Ureter (tissue), 1 donor: Measurements from ENCODE around the gene R3HCC1L. TPM values are rescaled to one million over a fixed set of nuclear protein-coding genes. Genes with fewer than 3 reads are reported as not detected.
"Not testable (repeated sequence)": the region's sequence is repeated elsewhere in the genome, so short reads cannot be mapped to it uniquely, and the experiment has no call there.

Experiments
- DNase-seq: peaks from one replicate; pipeline ENCODE4 v3.0.0-alpha.2; 2020; ENCODE audit warnings: low spot score
- total RNA-seq: library from RNA; stranded (reverse); gene quantifications from one replicate; pipeline ENCODE4 v1.2.4, GENCODE V29; 2023
- donor health status: DM: yes; HTN: yes; CAD: no.

Gene R3HCC1L
- total RNA-seq, 1 donor from 2014 or later, result 21.0 TPM

DNA sequence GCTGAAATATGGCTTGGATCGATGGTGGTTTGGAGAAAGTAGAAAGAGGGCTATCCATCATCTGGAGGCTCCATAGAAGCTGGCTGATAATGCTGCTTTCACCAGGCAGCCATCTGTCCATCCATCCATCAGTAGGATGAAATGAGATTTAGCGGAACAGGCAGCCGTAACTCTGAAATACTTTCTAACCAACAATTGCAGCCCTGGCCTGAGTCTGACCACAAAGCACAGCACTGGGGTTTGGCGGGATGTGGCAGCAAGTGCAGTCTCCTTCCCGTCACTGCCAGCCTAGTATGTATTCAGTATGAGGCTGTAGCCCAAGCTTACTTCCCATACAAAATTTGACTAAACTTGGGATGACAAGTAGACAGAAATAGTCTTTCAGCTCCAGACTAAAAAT lies 38.0 kb downstream of the R3HCC1L start:
- DNase-seq, result no peak

DNA sequence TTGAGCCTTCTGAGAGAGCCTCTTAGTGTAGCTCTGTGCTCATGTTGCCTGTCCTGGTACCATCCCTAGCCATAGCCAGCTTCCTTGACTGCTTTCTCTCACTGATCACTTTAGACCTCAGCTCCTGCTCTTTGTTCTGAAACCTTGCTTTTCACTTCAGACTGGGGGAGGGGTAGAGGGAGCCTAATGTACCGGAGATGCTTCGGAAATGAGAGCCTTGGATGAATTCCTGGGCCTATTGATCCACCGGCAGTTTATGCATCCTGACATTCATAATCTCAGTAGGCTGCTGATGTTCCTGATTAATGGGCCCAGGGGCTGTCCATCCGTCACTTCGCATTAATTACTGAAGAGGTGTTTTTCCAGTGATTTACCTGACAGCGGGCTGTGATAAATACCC lies 38.8 kb downstream of the R3HCC1L start:
- no peak for DNase-seq

DNA sequence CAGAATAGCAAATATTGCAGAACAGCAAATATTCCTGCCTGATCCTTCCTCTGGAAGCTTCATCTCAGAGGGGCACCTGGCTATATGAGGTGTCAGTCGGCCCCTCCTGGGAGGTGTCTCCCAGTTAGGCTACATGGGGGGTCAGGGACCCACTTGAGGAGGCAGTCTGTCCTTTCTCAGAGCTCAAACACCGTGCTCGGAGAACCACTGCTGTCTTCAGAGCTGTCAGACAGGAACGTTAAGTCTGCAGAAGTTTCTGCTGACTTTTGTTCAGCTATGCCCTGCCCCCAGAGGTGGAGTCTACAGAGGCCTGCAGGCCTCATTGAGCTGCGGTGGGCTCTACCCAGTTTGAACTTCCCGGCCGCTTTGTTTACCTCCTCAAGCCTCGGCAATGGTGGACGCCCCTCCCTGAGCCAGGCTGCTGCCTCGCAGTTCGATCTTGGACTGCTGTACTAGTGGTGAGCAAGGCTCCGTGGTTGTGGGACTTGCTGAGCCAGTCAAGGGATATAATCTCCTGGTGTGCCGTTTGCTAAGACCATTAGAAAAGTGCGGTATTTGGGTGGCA lies 48.0 kb downstream of the R3HCC1L start:
- not testable (repeated sequence) for DNase-seq

DNA sequence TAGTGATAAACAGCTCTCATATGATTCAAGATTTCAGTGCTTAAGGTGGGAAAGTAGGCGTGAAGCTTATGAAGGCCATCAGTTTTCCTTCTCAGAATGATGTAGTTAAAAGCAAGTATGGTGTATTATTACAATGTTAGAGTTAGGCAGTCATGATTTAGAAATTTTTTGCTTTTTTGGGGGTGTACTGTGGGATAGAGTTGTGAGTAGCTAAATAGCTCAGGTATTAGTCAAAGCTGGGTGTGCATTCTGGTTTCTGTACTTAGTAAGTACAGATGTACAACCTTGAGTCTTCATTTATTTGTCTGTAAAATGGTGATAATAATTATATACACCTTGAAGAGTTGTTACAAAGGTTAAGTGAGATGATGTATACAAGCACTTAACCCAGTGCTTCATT lies 52.2 kb downstream of the R3HCC1L start:
- no peak for DNase-seq

DNA sequence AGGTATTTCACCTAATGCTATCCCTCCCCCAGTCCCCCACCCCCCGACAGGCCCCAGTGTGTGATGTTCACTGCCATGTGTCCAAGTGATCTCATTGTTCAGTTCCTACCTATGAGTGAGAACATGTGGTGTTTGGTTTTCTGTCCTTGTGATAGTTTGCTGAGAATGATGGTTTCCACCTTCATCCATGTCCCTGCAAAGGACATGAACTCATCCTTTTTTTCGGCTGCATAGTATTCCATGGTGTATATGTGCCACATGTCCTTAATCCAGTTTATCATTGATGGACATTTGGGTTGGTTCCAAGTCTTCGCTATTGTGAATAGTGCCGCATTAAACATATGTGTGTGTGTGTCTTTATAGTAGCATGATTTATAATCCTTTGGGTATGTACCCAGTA lies 56.3 kb downstream of the R3HCC1L start:
- not testable (repeated sequence) for DNase-seq

DNA sequence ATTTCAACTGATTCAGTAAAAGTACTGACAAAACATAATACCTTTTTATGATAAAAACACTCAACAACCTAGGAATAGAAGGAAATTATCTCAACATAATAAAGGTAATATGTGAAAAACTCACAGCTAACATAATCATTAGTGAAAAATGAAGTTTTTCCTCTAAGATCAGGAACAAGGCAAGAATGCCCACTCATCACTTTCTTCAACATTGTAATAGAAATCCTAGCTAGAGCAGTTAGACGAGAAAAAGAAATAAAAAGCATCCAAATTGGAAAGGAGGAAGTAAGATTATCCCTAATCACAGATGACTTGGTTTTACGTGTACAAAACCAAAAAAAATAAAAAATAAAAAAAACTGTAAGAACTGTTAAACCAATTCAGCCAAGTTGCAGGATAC lies 58.6 kb downstream of the R3HCC1L start:
- DNase-seq, result no peak

DNA sequence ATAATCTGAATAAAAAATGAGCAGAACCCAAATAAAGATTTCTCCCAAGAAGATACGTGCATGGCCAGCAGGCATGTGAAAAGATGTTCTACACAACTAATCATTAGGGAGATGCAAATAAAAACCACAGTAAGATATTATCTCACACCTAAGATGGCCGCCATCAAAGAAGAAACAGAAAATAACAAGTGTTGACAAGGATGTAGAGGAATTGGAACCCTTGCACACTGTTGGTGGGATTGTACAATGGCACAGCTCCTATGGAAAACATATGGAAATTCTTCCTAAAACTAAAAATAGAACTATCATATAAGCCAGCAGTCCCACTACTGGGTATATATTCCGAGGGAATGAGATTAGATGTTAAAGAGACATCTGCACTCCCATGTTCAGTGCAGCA lies 60.2 kb downstream of the R3HCC1L start:
- DNase-seq, result no peak

DNA sequence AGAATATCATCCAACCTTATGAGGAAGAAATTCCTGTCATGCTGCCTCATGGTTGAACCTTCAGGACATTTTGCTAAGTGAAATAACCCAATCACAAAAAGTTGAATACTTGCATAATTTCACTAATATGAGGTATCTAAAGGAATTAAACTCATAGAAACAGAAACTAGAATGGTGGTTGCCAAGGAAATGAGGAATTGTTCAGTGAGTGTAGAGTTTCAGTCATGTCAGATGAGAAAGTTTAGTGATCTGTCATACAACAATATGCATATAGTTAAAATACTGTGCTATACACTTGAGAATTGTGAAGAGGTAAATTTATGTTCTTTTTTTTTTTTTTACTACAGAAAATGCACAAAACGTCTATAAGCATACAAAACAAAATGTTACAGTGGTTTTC lies 60.7 kb downstream of the R3HCC1L start:
- no peak for DNase-seq

DNA sequence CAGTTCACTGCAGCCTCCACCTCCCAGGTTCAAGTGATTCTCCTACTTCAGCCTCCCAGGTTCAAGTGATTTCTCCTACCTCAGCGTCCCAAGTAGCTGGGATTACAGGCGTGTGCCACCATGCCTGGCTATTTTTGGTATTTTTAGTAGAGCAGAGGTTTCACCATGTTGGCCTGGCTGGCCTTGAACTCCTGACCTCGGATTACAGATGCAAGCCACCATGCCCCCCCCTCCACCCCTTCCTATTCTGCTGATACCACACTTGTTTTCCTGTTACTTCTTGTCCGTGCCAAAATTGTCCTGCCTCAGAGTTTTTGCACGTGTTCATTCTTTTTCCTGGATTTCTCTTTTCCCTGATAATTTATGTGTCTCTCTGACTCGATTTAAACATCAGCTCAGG lies 62.5 kb downstream of the R3HCC1L start:
- DNase-seq, result no peak

DNA sequence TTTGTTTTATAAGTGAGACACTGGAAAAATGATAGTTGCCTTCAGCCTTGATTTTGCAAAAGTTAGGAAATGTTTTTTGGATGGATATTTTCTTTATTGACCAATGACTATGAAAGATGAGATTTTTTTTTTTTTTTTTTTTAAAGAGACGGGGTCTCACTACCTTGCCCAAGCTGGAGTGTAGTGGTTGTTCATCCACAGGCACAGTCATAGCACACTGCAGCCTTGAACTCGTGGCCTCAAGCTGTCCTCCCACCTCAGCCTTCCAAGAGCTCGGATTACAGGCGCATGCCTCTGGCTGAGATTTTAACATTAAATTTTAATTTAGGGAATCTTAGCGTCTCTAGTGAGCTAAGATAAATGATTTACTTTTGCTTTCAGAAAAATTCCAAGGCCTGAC lies 67.3 kb downstream of the R3HCC1L start:
- no peak for DNase-seq

DNA sequence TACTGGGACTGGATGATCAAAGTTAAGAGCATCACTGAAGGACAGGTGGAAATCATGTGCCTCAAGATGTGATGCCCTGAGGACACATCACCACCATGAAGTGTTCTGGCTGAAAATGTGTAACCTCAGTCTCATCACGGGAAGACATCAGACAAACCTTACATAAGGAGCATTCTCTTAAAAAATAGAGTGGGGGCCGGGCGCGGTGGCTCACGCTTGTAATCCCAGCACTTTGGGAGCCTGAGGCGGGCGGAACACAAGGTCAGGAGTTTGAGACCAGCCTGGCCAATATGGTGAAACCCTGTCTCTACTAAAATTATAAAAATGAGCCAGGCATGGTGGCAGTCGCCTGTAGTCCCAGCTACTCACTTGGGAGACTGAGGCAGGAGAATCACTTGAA lies 67.9 kb downstream of the R3HCC1L start:
- DNase-seq, result no peak

DNA sequence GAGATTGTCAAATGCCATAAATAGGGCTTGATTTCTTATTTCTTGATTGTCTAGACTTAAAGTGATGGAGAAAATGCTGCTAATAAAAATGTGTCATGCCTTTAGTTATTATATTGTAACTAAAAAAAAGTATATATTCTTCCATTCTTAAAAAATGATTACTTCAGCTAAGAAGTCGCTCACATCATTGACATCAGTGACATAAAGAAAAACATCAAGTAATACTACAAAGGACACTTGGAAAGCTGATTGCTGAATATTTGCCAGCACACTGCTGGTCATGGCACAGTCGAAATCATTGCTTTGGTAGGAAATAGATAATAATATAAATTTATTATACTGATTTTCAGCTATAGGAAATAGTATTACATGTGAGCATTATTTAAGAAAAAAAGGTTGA lies 70.9 kb downstream of the R3HCC1L start:
- no peak for DNase-seq

DNA sequence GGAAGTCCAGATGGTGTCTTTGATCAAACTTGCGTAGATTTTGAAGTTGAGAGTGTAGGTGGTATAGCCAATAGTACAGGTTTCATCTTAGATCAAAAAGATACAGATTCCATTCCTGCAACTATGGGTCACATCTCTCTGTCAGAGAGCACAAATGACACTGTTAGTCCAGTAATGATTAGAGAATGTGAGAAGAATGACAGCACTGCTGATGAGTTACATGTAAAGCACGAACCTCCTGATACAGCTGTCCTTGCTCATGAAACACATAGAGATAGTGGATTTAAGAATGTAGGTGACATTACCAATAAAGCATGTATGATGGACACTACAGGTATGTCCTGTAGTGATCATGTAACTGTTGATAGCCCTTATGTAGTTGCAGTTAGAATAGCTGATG lies 74.5 kb downstream of the R3HCC1L start:
- no peak for DNase-seq

DNA sequence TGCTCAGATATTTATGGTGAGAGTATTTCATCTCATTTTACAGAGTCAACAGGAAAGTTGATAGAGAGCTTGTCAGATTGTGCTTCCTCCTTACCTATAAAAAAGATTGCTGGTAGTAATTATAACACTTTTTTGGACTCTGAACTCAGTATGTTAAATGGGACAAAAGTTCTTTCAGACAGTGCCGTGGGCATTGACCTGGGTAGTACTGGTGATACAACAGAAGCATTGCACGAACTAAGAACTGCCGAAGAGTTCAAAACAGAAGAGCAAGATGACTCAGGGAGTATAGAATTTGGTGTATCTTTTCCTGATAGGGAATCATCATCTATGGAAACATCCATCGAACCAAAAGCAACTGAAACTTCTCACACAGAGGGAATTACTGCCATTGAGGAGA lies 75.0 kb downstream of the R3HCC1L start:
- DNase-seq, result no peak

DNA sequence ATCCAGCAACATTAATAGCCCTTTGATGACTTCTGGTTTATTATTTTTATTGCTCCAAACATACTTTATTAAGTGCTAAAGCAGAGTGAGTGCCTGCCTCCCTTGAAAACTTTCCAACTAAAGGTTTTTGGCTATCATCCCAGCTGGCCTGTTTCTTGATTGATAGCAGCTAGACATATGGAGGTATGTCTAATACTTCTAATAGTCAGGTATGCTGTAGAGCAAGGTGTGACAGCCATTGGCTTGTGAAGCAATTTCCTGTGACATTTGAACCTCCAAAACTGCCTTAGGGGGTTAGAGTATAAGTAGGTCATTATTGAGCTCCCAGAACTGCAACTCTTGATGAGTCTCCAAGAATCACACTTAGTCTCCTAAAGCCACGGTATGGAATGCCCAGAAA lies 77.7 kb downstream of the R3HCC1L start:
- DNase-seq, result no peak

DNA sequence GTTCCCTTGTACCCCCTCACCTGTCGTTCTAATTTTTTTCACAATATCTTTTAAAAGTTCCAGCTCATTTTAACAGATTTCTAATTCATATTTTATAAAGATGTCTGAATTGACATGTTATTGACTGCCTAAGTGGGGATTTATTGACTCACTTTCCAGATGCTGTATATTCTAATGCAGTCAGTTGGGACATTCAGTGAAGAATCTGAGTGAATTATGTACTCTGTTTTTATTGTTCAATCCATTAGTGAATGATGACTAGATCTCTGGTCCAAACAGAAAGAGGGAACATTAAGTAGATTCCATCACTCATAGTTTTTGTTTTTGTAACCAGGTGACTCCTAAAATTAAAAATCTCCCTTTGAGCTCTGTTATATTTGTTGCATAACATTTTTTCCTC lies 79.3 kb downstream of the R3HCC1L start:
- DNase-seq, result no peak

DNA sequence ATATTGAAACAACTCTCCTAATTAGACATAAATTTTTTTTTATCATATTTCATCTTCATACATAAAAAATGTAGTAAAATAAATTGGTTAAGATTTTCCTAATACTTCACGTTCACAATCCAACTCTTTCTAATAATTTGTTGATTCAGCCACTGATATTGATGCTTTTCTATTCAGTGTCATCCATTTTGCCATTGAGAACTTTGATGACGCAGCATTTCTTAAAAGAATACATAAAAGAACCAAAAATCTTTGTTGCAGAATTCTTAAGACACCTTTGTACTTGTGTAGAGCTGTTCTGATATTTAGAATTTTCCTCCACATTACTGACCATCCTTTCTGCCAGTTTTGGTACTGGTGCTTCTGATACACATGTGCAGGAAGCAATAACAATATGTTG lies 80.9 kb downstream of the R3HCC1L start:
- no peak for DNase-seq

DNA sequence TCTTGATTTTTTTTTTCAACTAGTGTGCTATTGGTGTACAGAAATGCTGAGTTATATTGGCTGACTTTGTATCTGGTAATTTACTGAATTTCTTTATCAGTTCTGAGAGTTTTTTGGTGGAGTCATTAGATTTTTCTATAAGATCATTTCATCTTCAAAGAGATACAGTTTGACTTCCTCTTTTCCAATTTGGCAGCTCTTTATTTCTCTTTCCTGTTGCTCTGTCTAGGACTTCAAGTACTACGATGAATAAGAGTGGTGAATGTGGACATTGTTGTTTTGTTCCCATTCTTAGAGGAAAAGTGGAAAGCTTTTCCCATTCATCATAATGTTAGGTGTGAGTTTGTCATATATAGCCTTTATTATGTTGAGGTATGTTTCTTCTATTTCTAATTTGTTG lies 83.3 kb downstream of the R3HCC1L start:
- no peak for DNase-seq

DNA sequence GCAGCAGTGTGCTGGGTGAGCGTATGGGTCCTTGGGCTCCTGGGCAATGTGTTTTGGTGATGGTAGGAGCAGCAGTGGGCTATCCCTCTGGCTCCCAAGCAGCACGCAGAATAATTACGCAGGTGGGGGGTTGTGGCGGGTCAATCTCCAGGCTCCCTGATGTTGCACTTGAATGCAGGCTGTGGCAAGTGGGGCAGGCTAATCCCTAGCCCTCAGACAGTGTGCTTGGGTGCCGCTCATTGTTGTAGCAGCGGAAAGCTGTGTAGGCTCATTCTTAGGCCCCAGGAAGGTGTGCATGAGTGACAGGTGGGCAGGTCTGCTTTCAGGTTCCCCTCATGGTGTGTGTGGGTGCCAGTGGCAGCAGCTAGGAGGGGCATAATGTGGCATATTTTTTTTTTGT lies 89.4 kb downstream of the R3HCC1L start:
- no peak for DNase-seq

DNA sequence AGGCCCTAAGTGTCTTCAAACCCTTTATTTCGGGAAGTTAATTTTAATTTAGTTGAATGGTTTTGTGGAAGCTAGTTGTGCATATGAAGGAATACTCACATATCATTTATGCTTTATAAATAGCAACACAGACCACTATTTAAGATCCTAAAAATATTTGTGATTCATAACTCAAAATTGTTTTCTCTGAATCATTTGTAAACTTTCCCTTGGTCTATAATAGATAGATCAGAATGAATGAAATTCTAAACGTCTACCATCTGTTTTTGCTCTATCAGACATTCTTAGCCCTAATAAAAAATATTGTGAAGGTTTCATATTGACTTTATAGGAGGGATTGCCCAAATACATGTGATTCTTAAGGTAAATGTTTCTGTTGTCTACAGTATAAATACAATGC lies 90.1 kb downstream of the R3HCC1L start:
- no peak for DNase-seq

DNA sequence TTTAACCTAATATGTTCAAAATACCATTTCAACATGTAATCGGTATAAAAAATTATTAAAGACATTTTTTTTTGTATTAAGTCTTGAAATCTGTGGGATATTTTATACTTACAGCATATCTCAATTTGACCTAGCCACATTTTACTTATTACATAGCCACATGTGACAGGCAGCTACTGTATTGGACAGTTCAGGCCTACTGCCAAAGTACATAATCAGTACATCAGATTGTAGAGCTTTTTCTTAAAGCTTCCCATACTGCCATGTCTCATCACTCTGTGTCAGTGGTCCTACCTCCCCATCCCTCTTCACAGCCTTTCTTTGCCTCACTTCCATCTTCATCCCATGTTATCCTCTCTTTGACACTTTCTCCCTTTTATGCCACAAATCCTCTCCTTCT lies 90.5 kb downstream of the R3HCC1L start:
- no peak for DNase-seq

DNA sequence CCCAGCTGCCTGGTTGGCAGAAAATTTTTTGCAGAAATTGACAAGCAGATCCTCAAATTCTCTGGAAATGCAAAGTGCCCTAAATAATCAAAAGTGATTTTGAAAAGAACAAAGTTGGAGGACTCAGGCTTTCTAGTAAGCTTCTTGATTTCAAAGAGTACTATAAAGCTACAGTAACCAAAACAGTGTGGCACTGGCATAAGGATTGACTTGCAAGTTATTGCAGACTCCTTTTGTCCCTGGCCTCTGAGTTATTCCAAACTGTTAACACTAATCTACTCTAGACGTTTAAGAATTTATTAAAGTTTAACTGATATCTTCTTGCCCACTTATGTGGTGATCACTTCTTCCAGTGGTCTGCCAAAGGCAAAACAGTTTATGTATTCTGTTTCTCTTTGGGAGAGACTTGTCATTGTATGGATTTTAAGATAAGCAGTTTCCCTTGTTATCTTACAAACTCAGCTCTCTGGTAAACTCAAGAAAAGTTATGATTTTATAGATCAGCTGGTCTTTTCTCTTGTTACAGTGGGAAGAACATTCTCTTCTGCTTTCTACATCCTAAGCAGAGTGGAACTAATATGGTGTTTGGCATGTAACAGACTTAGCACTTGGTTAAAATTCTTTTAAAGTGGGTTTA lies 92.2 kb downstream of the R3HCC1L start:
- no peak for DNase-seq

DNA sequence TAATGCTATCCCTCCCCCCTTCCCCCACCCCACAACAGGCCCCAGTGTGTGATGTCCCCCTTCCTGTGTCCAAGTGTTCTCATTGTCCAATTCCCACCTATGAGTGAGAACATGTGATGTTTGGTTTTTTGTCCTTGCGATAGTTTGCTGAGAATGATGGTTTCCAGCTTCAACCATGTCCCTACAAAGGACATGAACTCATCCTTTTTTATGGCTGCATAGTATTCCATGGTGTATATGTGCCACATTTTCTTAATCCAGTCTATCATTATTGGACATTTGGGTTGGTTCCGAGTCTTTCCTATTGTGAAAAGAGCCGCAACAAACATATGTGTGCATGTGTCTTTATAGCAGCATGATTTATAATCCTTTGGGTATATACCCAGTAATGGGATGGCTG lies 93.3 kb downstream of the R3HCC1L start:
- not testable (repeated sequence) for DNase-seq

DNA sequence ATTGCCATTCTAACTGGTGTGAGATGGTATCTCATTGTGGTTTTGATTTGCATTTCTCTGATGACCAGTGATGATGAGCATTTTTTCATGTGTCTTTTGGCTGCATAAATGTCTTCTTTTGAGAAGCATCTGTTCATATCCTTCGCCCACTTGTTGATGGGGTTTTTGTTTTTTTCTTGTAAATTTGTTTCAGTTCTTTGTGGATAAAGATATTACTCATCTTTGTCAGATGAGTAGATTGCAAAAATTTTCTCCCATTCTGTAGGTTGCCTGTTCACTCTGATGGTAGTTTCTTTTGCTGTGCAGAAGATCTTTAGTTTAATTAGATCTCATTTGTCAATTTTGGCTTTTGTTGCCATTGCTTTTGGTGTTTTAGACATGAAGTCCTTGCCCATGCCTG lies 93.8 kb downstream of the R3HCC1L start:
- DNase-seq, result not testable (repeated sequence)
